Mesenchymal stem cell (in vitro differentiated cells and primary cell): ENCODE results near the gene PGS1.

Experiments
- DNase-seq: peaks from one replicate; pipeline ENCODE4 v3.0.0-alpha.2; 2013
- H2AFZ ChIP-seq: one replicate; pipeline ENCODE4 v1.6.1; 2013; ENCODE audit warnings: low read depth, mild to moderate bottlenecking, control low read depth, inconsistent platforms, low read length, moderate library complexity
- H2AK5ac ChIP-seq: 2 replicates; pipeline ENCODE4 v1.6.1; 2013; ENCODE audit warnings: low read length, moderate library complexity, mild to moderate bottlenecking, inconsistent platforms; ENCODE audit not compliant: severe bottlenecking
- H2BK120ac ChIP-seq: one replicate; pipeline ENCODE4 v1.6.1; 2013; ENCODE audit warnings: low read depth, mild to moderate bottlenecking, inconsistent platforms, low read length, moderate library complexity
- H2BK12ac ChIP-seq, 2 experiments: one replicate each; pipeline ENCODE4 v1.6.1; 2013; ENCODE audit warnings: inconsistent platforms in 2 of 2, low read length in 2 of 2, mild to moderate bottlenecking in 2 of 2, moderate library complexity in 2 of 2, control low read depth in 1 of 2
- H2BK15ac ChIP-seq: one replicate; pipeline ENCODE4 v1.6.1; 2013; ENCODE audit warnings: mild to moderate bottlenecking, low read depth, inconsistent platforms; ENCODE audit not compliant: poor library complexity, severe bottlenecking
- H2BK5ac ChIP-seq: 2 replicates; pipeline ENCODE4 v1.6.1; 2013; ENCODE audit warnings: low read depth, mild to moderate bottlenecking, low read length, control low read depth, inconsistent platforms; ENCODE audit not compliant: poor library complexity, severe bottlenecking
- H3K14ac ChIP-seq, 2 experiments: one replicate each; pipeline ENCODE4 v1.6.1; 2013; ENCODE audit warnings: inconsistent platforms in 2 of 2, low read length in 2 of 2, control low read depth in 1 of 2, mild to moderate bottlenecking in 1 of 2, moderate library complexity in 1 of 2
- H3K18ac ChIP-seq, 2 experiments: one replicate each; pipeline ENCODE4 v1.6.1; 2013; ENCODE audit warnings: inconsistent platforms in 2 of 2, low read length in 2 of 2, control low read depth in 1 of 2, low read depth in 1 of 2, mild to moderate bottlenecking in 1 of 2
- H3K23ac ChIP-seq, 2 experiments: one replicate each; pipeline ENCODE4 v1.6.1; 2013; ENCODE audit warnings: inconsistent platforms in 2 of 2, low read length in 2 of 2, mild to moderate bottlenecking in 2 of 2, moderate library complexity in 2 of 2, control low read depth in 1 of 2
- H3K27ac ChIP-seq: 2 replicates; pipeline ENCODE4 v1.5.1; 2013; ENCODE audit warnings: mild to moderate bottlenecking, moderate library complexity, low read length, control low read depth, inconsistent platforms; ENCODE audit not compliant: poor library complexity, severe bottlenecking
- H3K27me3 ChIP-seq, 2 experiments: 2 replicates each; pipeline versions ENCODE4 v1.6.1 to v1.7.0; 2013; ENCODE audit warnings: low read length in 2 of 2, mild to moderate bottlenecking in 2 of 2, moderate library complexity in 2 of 2, control low read depth in 1 of 2, inconsistent platforms in 1 of 2; ENCODE audit not compliant: control insufficient read depth in 1 of 2, insufficient read depth in 1 of 2
- H3K36me3 ChIP-seq, 2 experiments: 2 replicates each; pipeline versions ENCODE4 v1.6.1 to v1.7.0; 2013; ENCODE audit warnings: low read length in 2 of 2, control low read depth in 1 of 2, inconsistent platforms in 1 of 2, low read depth in 1 of 2, mild to moderate bottlenecking in 1 of 2; ENCODE audit not compliant: insufficient read depth in 2 of 2, control insufficient read depth in 1 of 2
- H3K4ac ChIP-seq, 2 experiments: one replicate each; pipeline ENCODE4 v1.6.1; 2013; ENCODE audit warnings: inconsistent platforms in 2 of 2, low read length in 2 of 2, mild to moderate bottlenecking in 2 of 2, moderate library complexity in 2 of 2, control low read depth in 1 of 2, low read depth in 1 of 2
- H3K4me1 ChIP-seq: 2 replicates; pipeline ENCODE4 v1.6.1; 2013; ENCODE audit warnings: low read depth, low read length, control low read depth; ENCODE audit not compliant: control insufficient read depth, insufficient read depth
- H3K4me2 ChIP-seq: 2 replicates; pipeline ENCODE4 v1.6.1; 2013; ENCODE audit warnings: low read length, mild to moderate bottlenecking, inconsistent platforms; ENCODE audit not compliant: poor library complexity, severe bottlenecking
- H3K4me3 ChIP-seq, 2 experiments: 2 replicates each; pipeline versions ENCODE4 v1.5.1 to v1.7.0; 2013; ENCODE audit warnings: low read length in 2 of 2, mild to moderate bottlenecking in 2 of 2, control low read depth in 1 of 2, low read depth in 1 of 2; ENCODE audit not compliant: insufficient read depth in 1 of 2
- H3K79me1 ChIP-seq: replicated peaks from 2 replicates; pipeline ENCODE4 v1.6.1; 2013; ENCODE audit warnings: mild to moderate bottlenecking, control low read depth, low read length, inconsistent platforms; ENCODE audit not compliant: poor library complexity, severe bottlenecking
- H3K9ac ChIP-seq: 2 replicates; pipeline ENCODE4 v1.7.0; 2013; ENCODE audit warnings: mild to moderate bottlenecking, low read length, moderate library complexity
- H3K9me3 ChIP-seq: 2 replicates; pipeline ENCODE4 v1.7.0; 2013; ENCODE audit warnings: mild to moderate bottlenecking, low read length; ENCODE audit not compliant: control insufficient read depth
- H4K8ac ChIP-seq: one replicate; pipeline ENCODE4 v1.6.1; 2013; ENCODE audit warnings: inconsistent platforms, mild to moderate bottlenecking, low read length, moderate library complexity
- H4K91ac ChIP-seq: one replicate; pipeline ENCODE4 v1.6.1; 2013; ENCODE audit warnings: mild to moderate bottlenecking, low read length, inconsistent platforms
- WGBS: methylation state at CpG from one replicate; pipeline ENCODE4 v1.1.7; 2013; ENCODE audit warnings: mixed read lengths; 5-methylcytosine and 5-hydroxymethylcytosine counted together

PGS1 gene

DNA sequence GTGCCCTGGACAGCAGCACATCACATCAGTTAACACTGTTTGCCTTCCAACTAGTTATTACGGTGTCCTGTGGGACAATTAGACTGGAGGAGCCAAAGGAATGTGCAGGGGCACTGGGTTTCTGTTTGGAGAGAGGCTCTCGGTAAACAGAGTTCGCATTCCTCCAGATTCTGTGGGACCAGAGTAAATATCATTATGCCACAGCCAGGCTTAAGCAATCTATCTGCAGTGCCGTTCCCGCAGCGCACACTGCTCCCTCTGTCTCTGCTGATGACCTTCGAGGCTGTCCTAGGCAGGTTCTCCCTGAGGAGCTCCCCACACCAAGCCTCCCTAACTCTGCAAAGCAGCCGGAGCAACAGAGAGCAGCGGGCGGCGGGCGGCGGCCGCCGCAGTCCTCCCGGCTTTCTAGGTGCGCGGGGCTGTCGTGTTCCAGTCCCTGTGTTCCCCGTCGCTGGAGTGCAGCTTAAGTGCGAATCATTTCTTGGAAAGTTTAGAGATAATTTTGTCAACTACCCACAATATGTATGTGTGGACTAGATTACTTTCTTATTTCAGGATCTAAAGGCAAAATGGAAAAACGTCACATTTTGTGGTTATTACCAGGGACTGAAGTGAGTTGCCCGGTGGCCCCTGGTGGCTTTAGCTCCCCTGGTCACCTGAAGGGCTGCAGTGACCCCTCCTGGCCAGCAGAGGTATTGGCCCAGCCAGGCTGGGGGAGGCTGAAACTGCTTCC lies 43.3 kb downstream of the PGS1 start:
- Histone ChIP-seq H3K27ac (peak overlapping the region; percentile 21), H3K4me1 (peaks cover 40% of the 10 kb centered on the region), H2AK5ac (peak overlapping the region; percentile 41), H2BK120ac (peak overlapping the region; percentile 69), H3K4ac (no peak overlapping the region), H2AFZ (no peak overlapping the region), H3K14ac (peak overlapping the region in 1 of 2 experiments; percentile 49), H3K79me1 (peaks cover 41% of the 10 kb centered on the region), H2BK5ac (no peak overlapping the region), H3K4me2 (no peak overlapping the region), H3K23ac (no peak overlapping the region), H2BK12ac (peak overlapping the region in 1 of 2 experiments; percentile 51), H2BK15ac (no peak overlapping the region), H3K27me3 (no peaks in the 10 kb centered on the region), H3K9me3 (no peaks in the 10 kb centered on the region), H3K9ac (no peak overlapping the region), H4K91ac (peak overlapping the region; percentile 64), H4K8ac (peak overlapping the region; percentile 65), H3K18ac (peak overlapping the region; percentile 42 to 51), H3K36me3 (peaks cover 73 to 92% of the 10 kb centered on the region in 2 experiments), H3K4me3 (no peak overlapping the region)
- 69% methylated on average over 22 of the region's 24 CpGs for WGBS
- peak; percentile 82 for DNase-seq

DNA sequence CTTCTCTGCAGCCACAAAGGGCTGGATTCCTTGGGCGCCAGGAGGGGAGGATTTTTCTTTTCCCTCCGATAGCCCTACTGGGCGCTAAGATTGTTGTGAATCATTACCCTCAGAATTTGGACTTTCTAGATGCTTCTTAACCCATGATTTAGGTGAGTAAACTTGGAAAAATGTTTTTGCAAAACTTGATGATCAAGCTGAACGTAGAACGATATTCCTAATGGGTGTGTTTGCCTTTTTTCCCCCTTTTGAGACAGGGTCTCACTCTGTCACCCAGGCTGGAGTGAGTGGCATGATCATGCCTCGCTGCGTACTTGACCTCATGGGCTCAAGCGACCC lies 43.8 kb downstream of the PGS1 start:
- H2AK5ac ChIP-seq, result no peak overlapping the region
- H3K4me3 ChIP-seq, result no peak overlapping the region
- H3K23ac ChIP-seq, result no peak overlapping the region
- 75% methylated on average over 7 of the region's 8 CpGs for WGBS
- H3K9me3 ChIP-seq, result no peaks in the 10 kb centered on the region
- no peak overlapping the region for H2BK15ac ChIP-seq
- peaks cover 37% of the 10 kb centered on the region for H3K4me1 ChIP-seq
- no peak overlapping the region for H3K9ac ChIP-seq
- no peak overlapping the region for H2BK12ac ChIP-seq
- H2BK5ac ChIP-seq, result no peak overlapping the region
- H2AFZ ChIP-seq, result no peak overlapping the region
- H3K4ac ChIP-seq, result no peak overlapping the region
- no peak overlapping the region for H2BK120ac ChIP-seq
- H3K14ac ChIP-seq, result no peak overlapping the region
- H3K18ac ChIP-seq, result no peak overlapping the region
- no peak overlapping the region for H4K91ac ChIP-seq
- H3K27ac ChIP-seq, result no peak overlapping the region
- H3K79me1 ChIP-seq, result peaks cover 39% of the 10 kb centered on the region
- DNase-seq, result no peak
- H3K4me2 ChIP-seq, result no peak overlapping the region
- peaks cover 76 to 95% of the 10 kb centered on the region in 2 experiments for H3K36me3 ChIP-seq
- no peak overlapping the region for H4K8ac ChIP-seq
- no peaks in the 10 kb centered on the region for H3K27me3 ChIP-seq

DNA sequence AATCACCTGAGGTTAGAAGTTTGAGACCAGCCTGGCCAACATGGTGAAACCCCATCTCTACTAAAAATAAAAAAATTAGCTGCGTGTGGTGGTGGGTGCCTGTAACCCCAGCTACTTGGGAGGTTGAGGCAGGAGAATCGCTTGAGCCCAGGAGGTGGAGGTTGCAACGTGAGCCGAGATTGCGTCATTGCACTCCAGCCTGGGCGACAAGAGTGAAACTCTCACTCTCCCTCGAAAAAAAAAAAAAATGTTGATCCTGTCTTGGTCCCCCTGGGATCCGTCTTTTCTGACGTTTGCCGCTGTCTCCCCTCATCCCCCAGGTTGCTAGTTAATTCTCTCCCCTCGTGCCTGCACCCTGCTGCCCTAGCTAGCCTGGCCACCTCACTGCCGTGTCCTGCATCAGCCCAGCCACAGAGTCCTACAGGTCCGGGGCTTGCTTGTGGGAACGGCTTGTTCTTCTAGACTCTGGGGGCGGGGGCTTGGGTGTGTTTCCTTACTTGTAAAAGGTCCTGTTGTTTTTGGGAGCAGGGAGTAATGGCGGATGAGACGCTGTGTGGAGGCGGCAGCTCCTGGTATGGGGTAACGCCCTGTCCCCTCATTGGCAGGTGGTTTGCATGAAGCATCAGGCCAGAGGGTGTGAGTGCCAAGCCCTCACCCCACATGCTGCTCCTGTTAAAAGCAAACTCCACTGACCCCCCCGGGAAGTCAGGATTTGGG lies 44.6 kb downstream of the PGS1 start:
- Histone ChIP-seq H3K36me3 (peaks cover 78 to 94% of the 10 kb centered on the region in 2 experiments), H3K4ac (no peak overlapping the region), H3K4me2 (no peak overlapping the region), H4K8ac (no peak overlapping the region), H3K4me3 (no peak overlapping the region), H2AFZ (no peak overlapping the region), H3K27me3 (no peaks in the 10 kb centered on the region), H3K4me1 (peaks cover 33% of the 10 kb centered on the region), H3K23ac (no peak overlapping the region), H2BK120ac (no peak overlapping the region), H3K79me1 (peaks cover 35% of the 10 kb centered on the region), H3K9me3 (no peaks in the 10 kb centered on the region), H2BK12ac (no peak overlapping the region), H3K14ac (no peak overlapping the region), H2BK15ac (no peak overlapping the region), H2BK5ac (no peak overlapping the region), H3K18ac (no peak overlapping the region), H4K91ac (no peak overlapping the region), H3K27ac (no peak overlapping the region), H2AK5ac (peak overlapping the region; percentile 18), H3K9ac (no peak overlapping the region)
- 95% methylated on average over 20 of the region's 20 CpGs for WGBS
- no peak for DNase-seq

DNA sequence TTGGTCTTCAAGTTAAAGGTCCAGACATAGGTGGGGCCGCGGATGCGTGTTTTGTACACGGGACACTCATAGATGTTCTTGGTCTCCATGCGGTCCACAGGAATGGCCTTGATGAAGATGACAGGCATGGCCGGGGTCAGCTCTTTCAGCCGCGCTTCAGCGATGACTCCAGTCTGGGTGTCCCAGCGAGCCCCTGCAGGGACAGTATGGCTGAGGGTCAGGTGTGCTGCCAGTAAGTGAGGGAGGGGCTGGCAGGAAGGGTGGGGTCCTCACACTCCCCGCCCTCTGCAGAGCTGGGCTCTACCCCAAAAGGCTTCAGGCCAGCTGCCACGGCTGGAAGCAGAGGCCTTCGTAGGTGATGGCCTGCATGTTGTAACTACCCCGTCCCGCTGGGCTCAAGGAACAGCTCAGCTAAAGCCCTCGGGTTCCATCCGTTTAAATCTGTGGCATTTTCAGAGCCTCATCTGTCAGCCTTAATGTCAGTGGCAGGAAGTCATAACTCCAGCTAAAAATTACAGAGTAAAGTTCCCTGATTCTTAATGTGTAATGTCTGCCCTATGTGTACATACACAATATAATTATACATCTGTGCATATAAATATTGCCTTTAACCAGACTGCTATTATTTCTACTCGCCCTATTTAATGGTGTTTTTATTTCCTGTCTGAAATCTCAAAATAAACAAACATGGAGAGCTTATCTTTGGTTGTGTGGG lies 45.7 kb downstream of the PGS1 start:
- 77% methylated on average over 17 of the region's 18 CpGs for WGBS
- no peak overlapping the region for H2BK5ac ChIP-seq
- no peak overlapping the region for H4K91ac ChIP-seq
- H3K79me1 ChIP-seq, result peaks cover 37% of the 10 kb centered on the region
- no peak overlapping the region for H3K23ac ChIP-seq
- no peaks in the 10 kb centered on the region for H3K9me3 ChIP-seq
- H3K18ac ChIP-seq, result no peak overlapping the region
- H2BK15ac ChIP-seq, result no peak overlapping the region
- H3K4me1 ChIP-seq, result peaks cover 39% of the 10 kb centered on the region
- no peak overlapping the region for H2BK120ac ChIP-seq
- no peak overlapping the region for H3K14ac ChIP-seq
- no peak overlapping the region for H3K27ac ChIP-seq
- no peak for DNase-seq
- H3K4ac ChIP-seq, result no peak overlapping the region
- peaks cover 83 to 91% of the 10 kb centered on the region in 2 experiments for H3K36me3 ChIP-seq
- no peak overlapping the region for H2AFZ ChIP-seq
- no peak overlapping the region for H2AK5ac ChIP-seq
- no peaks in the 10 kb centered on the region for H3K27me3 ChIP-seq
- H3K4me2 ChIP-seq, result no peak overlapping the region
- H3K4me3 ChIP-seq, result no peak overlapping the region
- H4K8ac ChIP-seq, result no peak overlapping the region
- H3K9ac ChIP-seq, result no peak overlapping the region
- H2BK12ac ChIP-seq, result no peak overlapping the region
